ENCODE results near the gene TTC17. TPM values are rescaled to one million over a fixed set of nuclear protein-coding genes. Genes with fewer than 3 reads are reported as not detected.

Gene TTC17
- polyA plus RNA-seq, 1 experiment: 104 TPM

DNA sequence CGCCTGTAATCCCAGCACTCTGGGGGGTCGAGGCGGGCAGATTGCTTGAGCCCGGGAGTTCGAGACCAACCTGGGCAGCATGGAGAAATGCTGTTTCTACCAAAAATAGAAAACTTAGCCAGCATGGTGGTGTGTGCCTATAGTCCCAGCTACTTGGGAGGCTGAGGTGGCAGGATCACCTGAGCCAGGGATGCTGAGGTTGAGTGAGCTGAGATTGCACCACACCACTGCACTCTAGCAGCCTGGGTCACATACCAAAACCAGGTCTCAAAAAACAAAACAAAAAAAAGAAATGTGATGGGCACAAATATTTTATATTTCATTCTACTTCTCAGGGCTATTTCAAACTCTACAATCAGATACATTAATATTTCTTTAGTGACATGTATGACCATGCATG, 25.7 kb downstream of the TTC17 start:
- TF ChIP-seq, protein P1, sequence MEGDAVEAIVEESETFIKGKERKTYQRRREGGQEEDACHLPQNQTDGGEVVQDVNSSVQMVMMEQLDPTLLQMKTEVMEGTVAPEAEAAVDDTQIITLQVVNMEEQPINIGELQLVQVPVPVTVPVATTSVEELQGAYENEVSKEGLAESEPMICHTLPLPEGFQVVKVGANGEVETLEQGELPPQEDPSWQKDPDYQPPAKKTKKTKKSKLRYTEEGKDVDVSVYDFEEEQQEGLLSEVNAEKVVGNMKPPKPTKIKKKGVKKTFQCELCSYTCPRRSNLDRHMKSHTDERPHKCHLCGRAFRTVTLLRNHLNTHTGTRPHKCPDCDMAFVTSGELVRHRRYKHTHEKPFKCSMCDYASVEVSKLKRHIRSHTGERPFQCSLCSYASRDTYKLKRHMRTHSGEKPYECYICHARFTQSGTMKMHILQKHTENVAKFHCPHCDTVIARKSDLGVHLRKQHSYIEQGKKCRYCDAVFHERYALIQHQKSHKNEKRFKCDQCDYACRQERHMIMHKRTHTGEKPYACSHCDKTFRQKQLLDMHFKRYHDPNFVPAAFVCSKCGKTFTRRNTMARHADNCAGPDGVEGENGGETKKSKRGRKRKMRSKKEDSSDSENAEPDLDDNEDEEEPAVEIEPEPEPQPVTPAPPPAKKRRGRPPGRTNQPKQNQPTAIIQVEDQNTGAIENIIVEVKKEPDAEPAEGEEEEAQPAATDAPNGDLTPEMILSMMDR (IDR thresholded peaks at IDR 0.05; ENCODE audit: insufficient read depth, low read depth, low read length): no peak
- ChIA-PET POLR2A (no interaction called here), CTCF (no interaction called here)
- H3K4me3 ChIP-seq (ENCODE audit: low read depth, low read length): no peak overlapping the region
- no peak for DNase-seq (ENCODE audit: low read depth)
- H3K27me3 ChIP-seq (ENCODE audit: control insufficient read depth, insufficient read depth, low read length): no peaks in the 10 kb centered on the region
- 0 out of 2 replicates have a peak, but pooled peaks cover 5% of the 10 kb centered on the region for H3K36me3 ChIP-seq (ENCODE audit: control insufficient read depth, insufficient read depth, low read length)

DNA sequence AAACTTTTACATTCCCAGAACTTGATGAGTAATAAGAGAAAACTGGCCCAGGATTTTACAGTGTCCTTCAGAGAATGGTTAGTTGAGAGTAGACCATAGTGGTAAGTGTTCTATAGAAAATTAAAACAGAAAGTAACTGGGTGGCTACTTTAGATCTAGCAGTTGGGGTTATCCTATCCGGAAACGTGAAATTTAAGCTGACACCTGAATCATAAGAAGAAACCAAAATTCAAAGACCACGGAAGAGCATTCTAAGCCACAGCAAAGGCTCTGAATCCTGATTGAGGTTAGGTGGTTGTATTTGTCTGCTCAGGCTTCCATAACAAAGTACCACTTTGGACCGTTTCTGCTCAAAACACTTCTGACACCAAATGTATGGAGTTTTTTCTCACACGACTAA, 34.0 kb downstream of the TTC17 start:
- Histone ChIP-seq H3K27me3 (ENCODE audit: control insufficient read depth, insufficient read depth, low read length) (no peaks in the 10 kb centered on the region), H3K4me3 (ENCODE audit: low read depth, low read length) (no peak overlapping the region), H3K36me3 (ENCODE audit: control insufficient read depth, insufficient read depth, low read length) (peaks cover 12% of the 10 kb centered on the region)
- TF ChIP-seq, protein P1 (IDR thresholded peaks at IDR 0.05; ENCODE audit: insufficient read depth, low read depth, low read length): no peak
- POLR2A ChIA-PET: no interaction called here
- CTCF ChIA-PET: interaction anchor here (1.1 kb wide), 1 partner anchor 23 kb away, joined by 4 read pairs; no protein-coding TSS in a partner anchor
- no peak for DNase-seq (ENCODE audit: low read depth)

DNA sequence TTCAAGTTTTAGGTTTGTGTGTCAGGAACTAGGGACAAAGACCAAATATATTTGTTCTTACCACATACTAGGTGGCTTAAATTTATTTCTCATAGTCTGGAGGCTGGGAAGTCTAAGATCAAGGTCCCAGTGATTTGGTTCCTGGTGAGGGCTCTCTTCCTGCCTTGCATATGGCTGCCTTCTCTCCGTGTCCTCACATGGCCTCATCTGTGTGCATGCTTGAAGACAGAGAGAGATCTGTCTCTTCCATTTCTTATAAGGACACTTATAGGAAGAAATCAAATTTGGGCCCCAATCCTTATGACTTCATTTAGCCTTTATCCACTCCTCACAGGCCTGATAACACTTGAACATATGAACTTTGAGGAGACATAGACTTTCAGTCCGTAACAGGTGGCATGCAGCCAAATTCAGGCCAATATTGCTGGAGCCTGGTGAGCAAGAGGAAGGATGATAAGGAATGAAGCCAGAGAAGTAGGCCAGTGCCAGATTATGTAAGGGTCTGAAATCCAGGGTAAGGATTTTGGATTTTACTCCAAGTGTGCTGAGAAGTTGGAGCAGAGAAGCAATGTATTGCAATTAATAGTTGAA, 35.1 kb downstream of the TTC17 start:
- no peak for DNase-seq (ENCODE audit: low read depth)
- TF ChIP-seq, protein P1 (IDR thresholded peaks at IDR 0.05; ENCODE audit: insufficient read depth, low read depth, low read length): no peak

DNA sequence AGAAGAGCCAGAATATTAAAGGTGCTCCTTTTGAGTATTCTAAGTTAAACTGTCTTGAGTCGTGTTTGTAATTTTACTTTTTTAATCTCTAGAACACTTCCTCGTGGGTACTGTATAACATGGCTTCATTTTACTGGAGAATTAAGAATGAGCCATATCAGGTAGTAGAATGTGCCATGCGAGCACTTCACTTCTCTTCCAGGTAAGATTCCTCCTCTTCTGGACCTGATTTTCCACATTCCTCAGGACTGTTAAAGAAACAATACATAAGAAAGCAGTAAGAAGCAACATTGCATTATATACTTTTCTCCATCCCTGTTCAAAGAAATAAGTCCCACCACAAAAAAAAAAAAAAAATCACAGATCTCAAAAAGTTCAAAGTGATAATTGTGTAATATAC, 37.9 kb downstream of the TTC17 start:
- TF ChIP-seq, protein P1 (IDR thresholded peaks at IDR 0.05; ENCODE audit: insufficient read depth, low read depth, low read length): no peak
- DNase-seq (ENCODE audit: low read depth): no peak
- Histone ChIP-seq H3K27me3 (ENCODE audit: control insufficient read depth, insufficient read depth, low read length) (no peaks in the 10 kb centered on the region), H3K4me3 (ENCODE audit: low read depth, low read length) (no peak overlapping the region), H3K36me3 (ENCODE audit: control insufficient read depth, insufficient read depth, low read length) (peaks cover 14% of the 10 kb centered on the region)
- ChIA-PET POLR2A (no interaction called here), CTCF (no interaction called here)

More for the DNA sequence above, 35.1 kb downstream of the TTC17 start:
- POLR2A ChIA-PET: no interaction called here
- Histone ChIP-seq H3K36me3 (ENCODE audit: control insufficient read depth, insufficient read depth, low read length) (peaks cover 14% of the 10 kb centered on the region), H3K27me3 (ENCODE audit: control insufficient read depth, insufficient read depth, low read length) (no peaks in the 10 kb centered on the region), H3K4me3 (ENCODE audit: low read depth, low read length) (no peak overlapping the region)
- CTCF ChIA-PET: interaction anchor here (1.1 kb wide), 1 partner anchor 22 kb away, joined by 4 read pairs; no protein-coding TSS in a partner anchor

DNA sequence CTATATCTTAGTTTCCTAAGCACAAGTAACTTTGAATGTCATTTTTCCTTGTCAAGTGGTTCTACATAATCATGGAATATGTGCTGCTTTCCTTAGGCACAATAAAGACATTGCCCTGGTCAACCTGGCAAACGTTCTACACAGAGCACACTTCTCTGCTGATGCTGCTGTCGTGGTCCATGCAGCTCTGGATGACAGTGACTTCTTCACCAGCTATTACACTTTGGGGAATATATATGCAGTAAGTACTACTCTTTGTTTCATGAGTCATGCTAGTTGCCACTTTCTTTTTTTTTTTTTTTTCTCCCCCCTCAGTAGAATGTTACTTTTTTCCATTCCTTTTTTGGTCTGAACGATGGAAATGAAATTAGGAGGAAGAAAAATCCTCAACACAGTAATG, 38.5 kb downstream of the TTC17 start:
- CTCF ChIA-PET: no interaction called here
- POLR2A ChIA-PET: no interaction called here
- Histone ChIP-seq H3K36me3 (ENCODE audit: control insufficient read depth, insufficient read depth, low read length) (peaks cover 14% of the 10 kb centered on the region), H3K4me3 (ENCODE audit: low read depth, low read length) (no peak overlapping the region), H3K27me3 (ENCODE audit: control insufficient read depth, insufficient read depth, low read length) (no peaks in the 10 kb centered on the region)
- TF ChIP-seq, protein P1 (IDR thresholded peaks at IDR 0.05; ENCODE audit: insufficient read depth, low read depth, low read length): no peak
- no peak for DNase-seq (ENCODE audit: low read depth)
